ENCODE measurements around the gene ANGPTL3. TPM values are rescaled to one million over a fixed set of nuclear protein-coding genes. Genes with fewer than 3 reads are reported as not detected.

The ANGPTL3 gene
- total and polyA plus RNA-seq, 2 experiments from 2014 or later, result 42.2 to 81.8 TPM

- H3K4me3 ChIP-seq, result no peak overlapping the region
- H3K79me2 ChIP-seq, result peaks cover 3% of the 10 kb centered on the region
- H3K36me3 ChIP-seq (replicated peaks; ENCODE audit: insufficient read depth, low read depth), result no peaks in the 10 kb centered on the region
- H2AFZ ChIP-seq, result no peak overlapping the region
- no peak overlapping the region for H3K27ac ChIP-seq
- H4K20me1 ChIP-seq (ENCODE audit: insufficient read depth, poor library complexity, severe bottlenecking), result no peaks in the 10 kb centered on the region
- TF ChIP-seq EZH2phosphoT487 (IDR thresholded peaks at IDR 0.05; ENCODE audit: low read depth, severe bottlenecking, unreplicated experiment) (no peak), EZH2 (IDR thresholded peaks at IDR 0.05; ENCODE audit: borderline replicate concordance) (no peak), CTCF (IDR thresholded peaks at IDR 0.05; ENCODE audit: poor library complexity) (no peak)
- H3K4me1 ChIP-seq (ENCODE audit: insufficient read depth), result peaks cover 11% of the 10 kb centered on the region
- no peak overlapping the region for H3K4me2 ChIP-seq
- H3K9me2 ChIP-seq (replicated peaks; ENCODE audit: insufficient read depth), result no peaks in the 10 kb centered on the region
- DNase-seq (ENCODE audit: low spot score), result no peak
- no peaks in the 10 kb centered on the region for H3K27me3 ChIP-seq
- no peaks in the 10 kb centered on the region for H3K9me3 ChIP-seq (ENCODE audit: low read depth)
- WGBS (ENCODE audit: low lambda C conversion rate, missing lambda C conversion rate), result 89% methylated on average over 3 of the region's 3 CpGs
These were observed 8.0 kb upstream of the ANGPTL3 start for GRCh38 chr1:62589321-62589720.

DNA sequence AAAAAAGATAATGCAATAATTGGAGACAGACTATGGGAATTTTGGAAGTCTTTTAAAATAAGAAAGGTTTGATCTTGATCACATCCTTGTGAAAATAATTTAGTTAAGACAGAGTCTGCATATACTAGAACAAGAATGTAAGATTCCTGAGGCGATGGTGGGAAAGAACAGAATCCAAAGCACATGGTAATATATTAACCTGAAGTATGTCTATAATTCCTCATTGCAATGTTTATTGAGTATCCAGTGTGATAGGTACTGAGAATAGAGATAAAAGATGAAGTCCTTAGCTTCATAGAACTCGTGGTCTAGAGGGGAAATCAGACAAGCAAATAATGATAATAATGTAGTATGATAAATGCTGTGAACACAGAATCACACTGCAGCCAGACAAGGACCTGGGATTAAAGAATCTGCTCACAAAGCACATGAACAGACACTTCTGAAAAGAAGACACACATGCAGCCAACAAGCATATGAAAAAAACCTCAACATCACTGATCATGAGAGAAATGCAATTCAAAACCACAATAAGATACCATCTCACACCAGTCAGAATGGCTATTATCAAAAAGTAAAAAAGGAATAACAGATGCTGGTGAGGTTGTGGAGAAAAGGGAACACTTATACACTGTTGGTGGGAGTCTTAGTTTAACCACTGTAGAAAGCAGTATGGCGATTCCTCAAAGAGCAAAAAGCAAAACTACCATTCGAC, 6.9 kb upstream of the ANGPTL3 start:
- no peak for DNase-seq (ENCODE audit: low spot score)
- TF ChIP-seq CTCF (IDR thresholded peaks at IDR 0.05; ENCODE audit: poor library complexity) (no peak), EZH2 (IDR thresholded peaks at IDR 0.05; ENCODE audit: borderline replicate concordance) (no peak), EZH2phosphoT487 (IDR thresholded peaks at IDR 0.05; ENCODE audit: low read depth, severe bottlenecking, unreplicated experiment) (no peak)
- H3K27me3 ChIP-seq, result no peaks in the 10 kb centered on the region
- peaks cover 3% of the 10 kb centered on the region for H3K79me2 ChIP-seq
- H3K4me1 ChIP-seq (ENCODE audit: insufficient read depth), result peaks cover 7% of the 10 kb centered on the region
- no peaks in the 10 kb centered on the region for H3K9me3 ChIP-seq (ENCODE audit: low read depth)
- peak overlapping the region; percentile 6 for H3K27ac ChIP-seq
- H3K36me3 ChIP-seq (replicated peaks; ENCODE audit: insufficient read depth, low read depth), result no peaks in the 10 kb centered on the region
- no peak overlapping the region for H3K4me3 ChIP-seq
- no peaks in the 10 kb centered on the region for H3K9me2 ChIP-seq (replicated peaks; ENCODE audit: insufficient read depth)
- 73% methylated on average over 4 of the region's 4 CpGs for WGBS (ENCODE audit: low lambda C conversion rate, missing lambda C conversion rate)
- no peak overlapping the region for H2AFZ ChIP-seq
- no peaks in the 10 kb centered on the region for H4K20me1 ChIP-seq (ENCODE audit: insufficient read depth, poor library complexity, severe bottlenecking)
- H3K4me2 ChIP-seq, result peak overlapping the region; percentile 58

- WGBS (ENCODE audit: low lambda C conversion rate, missing lambda C conversion rate), result 97% methylated on average over 1 of the region's 1 CpG
- H3K27ac ChIP-seq, result no peak overlapping the region
- DNase-seq (ENCODE audit: low spot score), result no peak
- H3K9me3 ChIP-seq (ENCODE audit: low read depth), result no peaks in the 10 kb centered on the region
- H3K27me3 ChIP-seq, result no peaks in the 10 kb centered on the region
- TF ChIP-seq EZH2 (IDR thresholded peaks at IDR 0.05; ENCODE audit: borderline replicate concordance), result no peak
- no peak for TF ChIP-seq EZH2phosphoT487 (IDR thresholded peaks at IDR 0.05; ENCODE audit: low read depth, severe bottlenecking, unreplicated experiment)
- TF ChIP-seq CTCF (IDR thresholded peaks at IDR 0.05; ENCODE audit: poor library complexity), result no peak
- peaks cover 7% of the 10 kb centered on the region for H3K4me1 ChIP-seq (ENCODE audit: insufficient read depth)
- H3K4me3 ChIP-seq, result no peak overlapping the region
- no peak overlapping the region for H2AFZ ChIP-seq
- H3K36me3 ChIP-seq (replicated peaks; ENCODE audit: insufficient read depth, low read depth), result no peaks in the 10 kb centered on the region
- no peak overlapping the region for H3K4me2 ChIP-seq
- H3K9me2 ChIP-seq (replicated peaks; ENCODE audit: insufficient read depth), result no peaks in the 10 kb centered on the region
- peaks cover 3% of the 10 kb centered on the region for H3K79me2 ChIP-seq
- no peaks in the 10 kb centered on the region for H4K20me1 ChIP-seq (ENCODE audit: insufficient read depth, poor library complexity, severe bottlenecking)
These were observed 6.4 kb upstream of the ANGPTL3 start for GRCh38 chr1:62590970-62591368.

All from hepatocyte (in vitro differentiated cells).